Measurements from ENCODE around the gene BAIAP2L1. TPM values are rescaled to one million over a fixed set of nuclear protein-coding genes. Genes with fewer than 3 reads are reported as not detected.
"Not testable (repeated sequence)": the region's sequence is repeated elsewhere in the genome, so short reads cannot be mapped to it uniquely, and the experiment has no call there.

BAIAP2L1 gene
- total RNA-seq, 4 donors from 2014 or later, result 15.3 to 28.2 (median 19.8) TPM

- WGBS, 2 donors, result 96 to 99% methylated on average over 7 of the region's 7 CpGs
These were observed 17.4 kb upstream of the BAIAP2L1 start for GRCh38 chr7:98418271-98418635.

GRCh38 chr7:98417604-98418270, 16.8 kb upstream of the BAIAP2L1 start:
- not testable (repeated sequence) for DNase-seq
- 73 to 78% methylated on average over 12 of the region's 12 CpGs for WGBS, 2 donors

More at GRCh38 chr7:98418271-98418635, 17.4 kb upstream of the BAIAP2L1 start:
- no peaks in the 10 kb centered on the region for H3K4me1 ChIP-seq
- no peaks in the 10 kb centered on the region for H3K9me3 ChIP-seq
- no peaks in the 10 kb centered on the region for H3K27me3 ChIP-seq
- no peak for DNase-seq
- intact Hi-C loops (cut with DNase I), result no loop called here
- no peak for TF ChIP-seq POLR2A (IDR thresholded peaks at IDR 0.05)
- no peak for TF ChIP-seq CTCF (IDR thresholded peaks at IDR 0.05)
- no peak overlapping the region for H3K4me3 ChIP-seq (replicated peaks in 1 of 3)
- H3K36me3 ChIP-seq, result no peaks in the 10 kb centered on the region
- H3K27ac ChIP-seq, result no peak overlapping the region

GRCh38 chr7:98414205-98414900, 13.5 kb upstream of the BAIAP2L1 start:
- H3K9me3 ChIP-seq, result no peaks in the 10 kb centered on the region
- H3K4me1 ChIP-seq, result no peaks in the 10 kb centered on the region
- 91 to 96% methylated on average over 6 of the region's 6 CpGs for WGBS, 2 donors
- no peaks in the 10 kb centered on the region for H3K36me3 ChIP-seq
- no peaks in the 10 kb centered on the region for H3K27me3 ChIP-seq
- DNase-seq, result no peak
- H3K4me3 ChIP-seq (replicated peaks in 1 of 3), result no peak overlapping the region
- intact Hi-C loops (cut with DNase I), result no loop called here
- TF ChIP-seq CTCF (IDR thresholded peaks at IDR 0.05) (no peak), POLR2A (IDR thresholded peaks at IDR 0.05) (no peak)
- no peak overlapping the region for H3K27ac ChIP-seq

More at GRCh38 chr7:98417604-98418270, 16.8 kb upstream of the BAIAP2L1 start:
- H3K4me1 ChIP-seq; H3K27ac ChIP-seq; H3K4me3 ChIP-seq (replicated peaks in 1 of 3); intact Hi-C loops (cut with DNase I); H3K36me3 ChIP-seq; H3K9me3 ChIP-seq; H3K27me3 ChIP-seq: not testable (repeated sequence)

- DNase-seq; intact Hi-C loops (cut with DNase I); H3K4me1 ChIP-seq; H3K27me3 ChIP-seq; H3K9me3 ChIP-seq; H3K27ac ChIP-seq; H3K4me3 ChIP-seq (replicated peaks in 1 of 3); H3K36me3 ChIP-seq: not testable (repeated sequence)
- WGBS, 2 donors, result 72 to 89% methylated on average over 6 of the region's 6 CpGs
These were observed 12.8 kb upstream of the BAIAP2L1 start for GRCh38 chr7:98413655-98414054.

- Histone ChIP-seq H3K27ac (no peak overlapping the region), H3K36me3 (no peaks in the 10 kb centered on the region), H3K4me1 (no peaks in the 10 kb centered on the region), H3K9me3 (no peaks in the 10 kb centered on the region), H3K4me3 (replicated peaks in 1 of 3) (no peak overlapping the region), H3K27me3 (no peaks in the 10 kb centered on the region)
- no peak for DNase-seq
- intact Hi-C loops (cut with DNase I), result no loop called here
- 91 to 94% methylated on average over 3 of the region's 3 CpGs for WGBS, 2 donors
- no peak for TF ChIP-seq CTCF (IDR thresholded peaks at IDR 0.05)
- no peak for TF ChIP-seq POLR2A (IDR thresholded peaks at IDR 0.05)
These were observed 9.0 kb upstream of the BAIAP2L1 start for GRCh38 chr7:98409843-98410242.

GRCh38 chr7:98408146-98408545, 7.3 kb upstream of the BAIAP2L1 start:
- H3K36me3 ChIP-seq; H3K4me1 ChIP-seq; intact Hi-C loops (cut with DNase I); H3K27ac ChIP-seq; H3K4me3 ChIP-seq (replicated peaks in 1 of 3); H3K9me3 ChIP-seq; DNase-seq; H3K27me3 ChIP-seq: not testable (repeated sequence)
- WGBS, 2 donors, result 95 to 97% methylated on average over 6 to 7 of the region's 7 CpGs

All from thyroid gland (tissue), 4 donors.